Measurements from ENCODE around the gene NMT2. TPM values are rescaled to one million over a fixed set of nuclear protein-coding genes. Genes with fewer than 3 reads are reported as not detected.

The NMT2 gene
- total and polyA plus RNA-seq, 2 experiments from 2014 or later = 15.0 to 23.4 TPM

DNA sequence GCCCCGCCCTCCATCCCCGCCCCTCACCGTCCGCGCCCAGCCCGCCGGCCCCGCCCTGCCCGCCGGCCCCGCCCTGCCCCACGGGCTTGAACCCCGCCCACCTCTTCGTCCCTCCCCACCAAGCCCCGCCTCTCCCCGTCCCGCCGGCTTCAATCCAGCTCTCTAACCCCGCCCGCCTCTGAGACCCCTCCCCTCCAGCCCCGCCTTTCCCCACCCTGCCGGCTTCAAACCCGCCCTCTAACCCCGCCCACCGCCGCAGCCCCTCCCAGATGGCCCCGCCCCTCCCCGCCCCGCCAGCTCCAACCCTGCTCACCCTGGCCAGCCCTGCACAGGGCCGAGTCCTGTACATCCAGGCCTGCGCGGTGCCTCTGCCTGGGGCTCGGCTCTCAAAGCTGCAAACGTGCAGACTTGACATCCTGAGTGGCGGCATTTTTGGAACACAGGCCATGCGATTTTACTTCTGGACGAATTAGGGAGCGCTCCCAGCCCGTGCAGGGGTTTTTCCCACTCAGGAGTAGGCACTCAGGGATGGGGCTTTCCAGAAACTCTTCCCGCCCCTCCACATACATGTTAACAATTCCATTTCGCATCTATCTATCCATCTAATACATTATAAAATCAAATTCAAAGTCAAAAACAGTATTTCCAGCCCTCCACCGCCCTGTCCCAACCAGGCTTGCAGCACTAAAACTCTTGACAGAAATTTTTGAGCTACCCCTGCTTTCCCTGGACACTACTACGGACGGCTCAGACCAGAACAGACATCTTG is 477 bp upstream of the NMT2 start:
- Histone ChIP-seq H3K4me2 (peak overlapping the region; percentile 76), H3K9me2 (replicated peaks; ENCODE audit: insufficient read depth) (no peaks in the 10 kb centered on the region), H3K9me3 (ENCODE audit: low read depth) (no peaks in the 10 kb centered on the region), H4K20me1 (ENCODE audit: insufficient read depth, poor library complexity, severe bottlenecking) (no peaks in the 10 kb centered on the region), H3K27ac (peak overlapping the region; percentile 13), H3K4me1 (ENCODE audit: insufficient read depth) (peaks cover 14% of the 10 kb centered on the region), H3K79me2 (peaks cover 34% of the 10 kb centered on the region), H3K4me3 (no peak overlapping the region), H3K36me3 (replicated peaks; ENCODE audit: insufficient read depth, low read depth) (no peaks in the 10 kb centered on the region), H3K27me3 (no peaks in the 10 kb centered on the region), H2AFZ (peak overlapping the region; percentile 70)
- 44% methylated on average over 14 of the region's 44 CpGs for WGBS (ENCODE audit: low lambda C conversion rate, missing lambda C conversion rate)
- DNase-seq (ENCODE audit: low spot score) = peak; percentile 99
- TF ChIP-seq, protein P1, sequence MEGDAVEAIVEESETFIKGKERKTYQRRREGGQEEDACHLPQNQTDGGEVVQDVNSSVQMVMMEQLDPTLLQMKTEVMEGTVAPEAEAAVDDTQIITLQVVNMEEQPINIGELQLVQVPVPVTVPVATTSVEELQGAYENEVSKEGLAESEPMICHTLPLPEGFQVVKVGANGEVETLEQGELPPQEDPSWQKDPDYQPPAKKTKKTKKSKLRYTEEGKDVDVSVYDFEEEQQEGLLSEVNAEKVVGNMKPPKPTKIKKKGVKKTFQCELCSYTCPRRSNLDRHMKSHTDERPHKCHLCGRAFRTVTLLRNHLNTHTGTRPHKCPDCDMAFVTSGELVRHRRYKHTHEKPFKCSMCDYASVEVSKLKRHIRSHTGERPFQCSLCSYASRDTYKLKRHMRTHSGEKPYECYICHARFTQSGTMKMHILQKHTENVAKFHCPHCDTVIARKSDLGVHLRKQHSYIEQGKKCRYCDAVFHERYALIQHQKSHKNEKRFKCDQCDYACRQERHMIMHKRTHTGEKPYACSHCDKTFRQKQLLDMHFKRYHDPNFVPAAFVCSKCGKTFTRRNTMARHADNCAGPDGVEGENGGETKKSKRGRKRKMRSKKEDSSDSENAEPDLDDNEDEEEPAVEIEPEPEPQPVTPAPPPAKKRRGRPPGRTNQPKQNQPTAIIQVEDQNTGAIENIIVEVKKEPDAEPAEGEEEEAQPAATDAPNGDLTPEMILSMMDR (IDR thresholded peaks at IDR 0.05; ENCODE audit: poor library complexity) = no peak
- TF ChIP-seq EZH2 (IDR thresholded peaks at IDR 0.05; ENCODE audit: borderline replicate concordance) = no peak
- TF ChIP-seq EZH2phosphoT487 (IDR thresholded peaks at IDR 0.05; ENCODE audit: low read depth, severe bottlenecking, unreplicated experiment) = no peak

DNA sequence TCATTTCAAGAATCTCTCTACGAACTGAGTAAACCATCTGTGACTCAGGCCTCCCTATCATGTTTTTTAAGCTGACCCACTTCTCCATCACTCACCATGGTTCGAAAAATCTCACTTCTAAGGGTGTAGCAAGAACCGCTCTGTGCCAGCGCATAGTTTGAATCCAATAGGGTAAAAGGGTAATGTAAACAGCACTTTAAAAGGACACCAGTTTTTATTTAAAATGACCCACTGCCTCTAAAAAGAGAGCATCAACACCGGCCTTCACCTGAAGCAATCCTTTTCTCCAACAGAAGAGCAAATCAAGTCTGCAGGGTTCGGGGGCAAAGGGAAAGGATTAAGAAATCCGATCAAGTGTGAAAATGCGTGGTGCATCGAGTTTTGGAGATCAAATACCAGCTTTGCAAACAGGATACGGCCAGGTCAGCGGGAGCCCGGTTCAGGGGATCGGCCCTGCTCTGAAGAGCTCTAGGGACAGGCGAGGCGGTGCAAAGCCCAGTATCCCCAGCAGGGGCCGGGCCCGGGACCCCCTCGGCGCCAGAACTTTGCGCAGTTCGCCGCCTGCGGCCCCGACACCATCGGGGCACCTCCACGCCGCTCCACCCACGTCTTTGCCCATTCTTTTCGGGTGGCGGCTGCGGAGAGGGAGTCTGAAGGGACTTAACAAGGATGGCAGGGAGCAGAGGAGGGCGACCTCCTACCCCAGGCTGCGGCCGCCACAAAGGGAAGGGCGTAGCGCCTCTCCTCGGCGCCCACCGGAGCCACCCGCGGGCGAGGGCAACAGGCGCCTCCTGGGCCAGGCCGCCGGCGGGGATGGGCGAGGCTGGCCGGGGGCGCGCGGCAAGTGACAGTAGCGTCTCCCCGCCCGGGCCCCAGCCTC is 842 bp downstream of the NMT2 start:
- H3K9me2 ChIP-seq (replicated peaks; ENCODE audit: insufficient read depth) = no peaks in the 10 kb centered on the region
- no peaks in the 10 kb centered on the region for H3K36me3 ChIP-seq (replicated peaks; ENCODE audit: insufficient read depth, low read depth)
- peak overlapping the region; percentile 79 for H2AFZ ChIP-seq
- H4K20me1 ChIP-seq (ENCODE audit: insufficient read depth, poor library complexity, severe bottlenecking) = no peaks in the 10 kb centered on the region
- peak; percentile 81 for DNase-seq (ENCODE audit: low spot score)
- TF ChIP-seq, protein P1 (IDR thresholded peaks at IDR 0.05; ENCODE audit: poor library complexity) = peak; percentile 43
- no peak for TF ChIP-seq EZH2 (IDR thresholded peaks at IDR 0.05; ENCODE audit: borderline replicate concordance)
- peaks cover 46% of the 10 kb centered on the region for H3K79me2 ChIP-seq
- H3K4me2 ChIP-seq = peak overlapping the region; percentile 92
- H3K27ac ChIP-seq = peak overlapping the region; percentile 99
- H3K9me3 ChIP-seq (ENCODE audit: low read depth) = no peaks in the 10 kb centered on the region
- peak overlapping the region; percentile 98 for H3K4me3 ChIP-seq
- 2% methylated on average over 34 of the region's 54 CpGs for WGBS (ENCODE audit: low lambda C conversion rate, missing lambda C conversion rate)
- H3K27me3 ChIP-seq = no peaks in the 10 kb centered on the region
- peaks cover 14% of the 10 kb centered on the region for H3K4me1 ChIP-seq (ENCODE audit: insufficient read depth)

DNA sequence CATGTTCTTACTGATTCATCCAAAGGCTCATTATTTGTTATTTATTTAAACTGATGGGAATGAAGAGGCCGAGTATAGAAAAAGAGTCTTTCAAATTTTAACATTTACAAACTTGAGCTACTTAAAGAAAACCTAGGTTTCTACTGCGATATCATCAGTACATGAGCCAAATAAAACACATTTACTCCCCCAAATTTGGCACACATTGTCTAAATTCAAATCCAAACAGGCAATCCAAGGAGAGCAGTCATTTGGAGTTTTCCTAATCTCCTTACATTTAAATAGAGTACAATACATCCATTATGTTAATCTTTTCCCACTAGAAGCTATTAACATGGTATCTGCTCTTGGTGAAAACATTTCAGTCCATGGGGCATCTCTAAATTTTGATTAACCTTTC is 2.2 kb downstream of the NMT2 start:
- Histone ChIP-seq H3K27ac (no peak overlapping the region), H3K4me1 (ENCODE audit: insufficient read depth) (peaks cover 14% of the 10 kb centered on the region), H3K4me2 (peak overlapping the region; percentile 92), H2AFZ (no peak overlapping the region), H3K4me3 (no peak overlapping the region), H3K9me2 (replicated peaks; ENCODE audit: insufficient read depth) (no peaks in the 10 kb centered on the region), H3K27me3 (no peaks in the 10 kb centered on the region), H4K20me1 (ENCODE audit: insufficient read depth, poor library complexity, severe bottlenecking) (no peaks in the 10 kb centered on the region), H3K9me3 (ENCODE audit: low read depth) (no peaks in the 10 kb centered on the region), H3K79me2 (peaks cover 59% of the 10 kb centered on the region), H3K36me3 (replicated peaks; ENCODE audit: insufficient read depth, low read depth) (no peaks in the 10 kb centered on the region)
- DNase-seq (ENCODE audit: low spot score) = no peak
- TF ChIP-seq EZH2phosphoT487 (IDR thresholded peaks at IDR 0.05; ENCODE audit: low read depth, severe bottlenecking, unreplicated experiment) (no peak), EZH2 (IDR thresholded peaks at IDR 0.05; ENCODE audit: borderline replicate concordance) (no peak)
- TF ChIP-seq, protein P1 (IDR thresholded peaks at IDR 0.05; ENCODE audit: poor library complexity) = no peak
- 78% methylated on average over 2 of the region's 2 CpGs for WGBS (ENCODE audit: low lambda C conversion rate, missing lambda C conversion rate)

Measured in hepatocyte (in vitro differentiated cells).